GM19025 (cell line): Measurements from ENCODE around the gene TCAIM.
"Not testable (repeated sequence)": the region's sequence is repeated elsewhere in the genome, so short reads cannot be mapped to it uniquely, and the experiment has no call there.

Experiments
- ATAC-seq: cut with Tn5 transposase; IDR thresholded peaks from one replicate; pipeline ENCODE4 v1.9.1; 2021; ENCODE audit warnings: mild to moderate bottlenecking, low read depth, moderate library complexity; ENCODE audit not compliant: unreplicated experiment

The TCAIM gene

DNA sequence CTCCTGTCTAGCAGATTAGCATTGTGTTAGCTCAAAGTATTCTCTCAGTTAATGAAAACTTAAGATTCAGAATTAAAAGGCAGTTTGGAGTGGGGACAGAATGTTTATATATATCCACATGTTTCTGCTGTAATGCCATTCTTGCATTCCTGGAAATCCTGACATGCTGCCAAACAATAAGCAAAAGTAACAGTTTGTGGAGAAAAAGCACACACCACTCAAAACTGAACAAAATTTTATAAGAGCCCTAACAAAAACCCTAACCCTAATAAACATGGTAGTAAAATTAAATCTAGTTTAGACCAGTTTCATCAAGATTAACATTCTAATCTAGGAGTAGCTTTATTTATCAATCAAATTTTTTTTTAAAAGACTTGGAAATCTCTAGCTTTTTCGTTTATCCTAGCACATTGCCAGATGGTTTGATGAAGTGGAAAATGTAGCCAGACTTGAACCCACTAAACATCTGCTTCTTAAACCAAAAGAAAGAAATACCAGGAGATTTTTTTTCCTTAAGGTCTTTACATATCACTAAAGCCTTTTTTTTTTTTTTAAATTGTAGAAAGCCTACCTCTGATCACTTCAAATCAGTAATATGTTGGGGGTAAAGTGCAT is 3.7 kb downstream of the TCAIM start:
- ATAC-seq = no peak

DNA sequence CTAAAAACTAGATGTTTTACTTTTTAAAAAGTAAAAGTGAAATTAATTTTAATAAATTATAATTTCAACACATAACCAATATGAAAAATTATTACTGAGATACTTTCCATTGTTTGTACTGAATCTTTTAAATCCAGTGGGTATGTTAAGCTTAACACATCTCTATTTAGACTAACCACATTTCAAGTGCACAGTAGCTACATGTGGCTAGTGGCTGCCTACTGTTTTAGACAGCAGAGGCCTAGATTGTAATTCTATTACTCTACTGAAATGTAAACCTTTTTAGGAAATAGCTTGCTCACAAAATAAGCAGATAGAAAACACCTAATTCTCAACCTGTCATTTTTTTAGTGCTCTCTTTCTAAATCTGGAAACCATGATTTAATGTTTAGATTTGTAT is 4.9 kb downstream of the TCAIM start:
- ATAC-seq = no peak

DNA sequence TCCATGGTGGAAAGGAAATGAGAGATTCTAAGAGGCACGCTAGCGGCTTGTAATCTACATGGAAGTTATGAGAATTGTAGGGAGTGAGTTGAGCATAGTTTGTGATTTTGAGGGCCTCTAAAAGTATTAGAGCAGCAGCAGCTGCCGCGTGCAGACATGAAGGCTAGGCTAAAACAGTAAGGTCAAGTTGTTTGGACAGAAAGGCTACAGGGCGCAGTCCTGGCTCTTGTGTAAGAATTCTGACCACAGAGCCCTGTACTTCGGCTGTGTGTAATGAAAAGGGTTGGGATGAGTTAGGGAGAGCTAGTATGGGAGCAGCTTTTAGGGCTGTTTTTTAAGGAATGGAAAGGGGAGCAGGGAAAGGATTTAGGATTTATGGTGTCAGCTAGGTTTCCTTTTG is 8.0 kb downstream of the TCAIM start:
- ATAC-seq = not testable (repeated sequence)

DNA sequence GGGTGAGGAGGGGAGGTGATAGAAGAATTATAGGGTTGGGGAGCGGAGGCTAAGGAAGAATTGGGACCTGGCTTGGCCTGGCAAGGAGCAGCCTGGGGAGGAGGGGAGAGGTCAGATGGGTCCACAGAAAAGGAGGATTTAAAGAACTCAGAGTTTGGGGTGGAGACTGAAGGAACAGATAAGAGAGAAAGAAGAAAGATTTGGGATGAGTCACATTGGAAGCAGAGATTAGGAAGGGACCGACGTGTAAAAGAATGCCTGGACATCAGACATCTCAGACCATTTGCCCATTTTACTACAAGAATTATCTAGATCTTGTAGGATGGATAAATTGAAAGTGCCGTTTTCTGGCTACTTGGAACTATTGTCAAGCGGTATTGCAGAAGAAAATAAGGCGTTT is 10.4 kb downstream of the TCAIM start:
- ATAC-seq = no peak

DNA sequence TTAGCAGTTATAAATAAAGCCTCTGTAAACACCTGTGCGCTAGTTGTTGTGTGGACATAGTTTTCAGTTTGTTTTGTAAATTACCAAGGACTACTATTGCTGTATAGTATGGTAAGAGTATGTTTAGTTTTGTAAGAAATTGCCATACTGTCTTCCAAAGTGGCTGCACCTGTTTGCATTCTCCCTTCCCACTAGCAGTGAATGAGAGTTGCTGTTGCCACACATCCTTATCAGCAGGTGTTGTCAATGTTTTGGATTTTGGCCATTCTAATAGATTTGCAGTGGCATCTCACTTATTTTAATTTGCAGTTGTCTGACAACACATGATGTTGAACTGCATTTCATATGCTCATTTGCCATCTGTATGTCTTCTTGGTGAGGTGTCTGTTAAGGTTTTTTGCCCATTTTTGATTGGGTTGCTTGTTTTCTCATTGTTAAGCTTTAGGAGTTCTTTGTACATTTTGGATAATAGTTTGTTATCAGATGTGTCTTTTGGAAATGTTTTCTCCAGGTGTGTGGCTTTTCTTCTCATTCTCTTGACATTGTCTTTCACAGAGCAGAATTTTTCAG is 14.9 kb downstream of the TCAIM start:
- ATAC-seq = no peak

DNA sequence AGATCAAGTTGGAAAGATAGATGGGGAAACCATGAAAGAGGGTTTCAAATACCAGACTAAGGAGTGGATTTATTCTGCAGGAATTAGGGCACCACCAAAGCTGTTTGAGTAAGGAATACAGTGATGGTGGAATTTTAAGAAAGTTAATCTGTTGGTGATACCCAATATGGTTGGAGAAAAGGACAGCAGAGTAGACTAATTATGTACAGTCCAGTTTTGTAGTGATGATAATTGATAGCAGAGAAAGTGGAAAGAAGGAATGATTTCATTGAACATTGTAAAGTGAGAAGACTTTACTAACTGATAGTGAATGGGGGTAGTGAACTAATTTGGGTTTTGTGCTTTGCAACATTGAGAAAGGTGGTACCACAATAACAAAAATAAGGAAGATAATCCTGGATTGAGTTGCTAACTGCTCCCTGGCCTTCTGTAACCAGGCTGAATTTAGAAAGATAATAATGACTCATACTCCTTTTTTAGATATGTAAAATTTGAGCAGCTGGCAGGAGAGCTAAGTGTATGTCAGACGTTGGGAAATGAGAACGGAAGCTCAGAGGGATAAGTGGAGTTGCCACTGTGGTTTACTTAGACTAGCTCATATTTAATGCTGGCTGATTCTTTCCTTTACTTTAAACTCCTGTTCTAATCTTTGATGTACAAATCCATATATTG is 16.9 kb downstream of the TCAIM start:
- no peak for ATAC-seq

DNA sequence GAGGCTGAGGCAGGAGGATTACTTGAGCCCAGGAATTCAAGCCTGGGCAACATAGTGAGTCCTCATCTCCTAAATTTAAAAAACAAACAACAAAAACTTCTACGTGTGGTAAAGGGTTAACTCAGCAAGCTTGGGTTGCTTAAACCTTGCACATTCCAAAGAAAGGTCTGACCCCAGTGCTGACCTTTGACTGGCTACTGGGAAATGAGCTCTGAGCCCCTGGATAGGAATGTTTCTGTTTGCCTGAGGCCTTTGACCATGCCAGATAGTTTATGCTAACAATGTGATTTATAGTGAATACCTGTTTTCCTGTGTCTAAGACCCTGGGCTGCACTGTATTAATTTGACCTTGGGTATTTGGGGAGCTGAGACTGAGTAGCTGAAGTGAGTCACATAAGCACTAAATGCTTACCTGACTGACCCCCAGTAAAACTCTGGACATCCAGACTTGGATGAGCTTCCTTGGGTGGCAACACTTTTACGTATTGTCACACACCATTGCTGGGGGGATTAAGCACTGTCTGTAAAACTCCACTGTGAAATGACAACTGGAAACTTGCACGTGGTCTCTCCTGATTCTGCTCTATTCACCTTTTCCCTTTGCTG is 20.7 kb downstream of the TCAIM start:
- no peak for ATAC-seq

DNA sequence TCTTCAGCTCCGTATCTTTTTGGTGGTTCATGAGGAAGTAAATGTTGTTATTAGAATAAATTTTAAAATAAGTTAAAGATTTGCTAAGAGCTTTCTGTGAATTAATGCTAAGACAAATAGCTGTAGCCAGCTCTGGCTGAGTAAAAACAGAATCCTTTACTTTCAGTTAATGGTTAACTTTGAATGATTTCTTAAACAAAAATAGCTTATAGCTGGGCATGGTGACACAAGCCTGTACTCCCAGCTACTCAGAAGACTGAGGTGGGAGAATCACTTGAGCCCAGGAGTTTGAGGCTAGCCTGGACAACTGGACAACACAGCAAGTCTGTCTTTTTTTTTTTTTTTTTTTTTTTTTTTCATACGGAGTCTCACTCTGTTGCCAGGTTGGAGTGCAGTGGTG is 25.0 kb downstream of the TCAIM start:
- peak; percentile 91 for ATAC-seq

DNA sequence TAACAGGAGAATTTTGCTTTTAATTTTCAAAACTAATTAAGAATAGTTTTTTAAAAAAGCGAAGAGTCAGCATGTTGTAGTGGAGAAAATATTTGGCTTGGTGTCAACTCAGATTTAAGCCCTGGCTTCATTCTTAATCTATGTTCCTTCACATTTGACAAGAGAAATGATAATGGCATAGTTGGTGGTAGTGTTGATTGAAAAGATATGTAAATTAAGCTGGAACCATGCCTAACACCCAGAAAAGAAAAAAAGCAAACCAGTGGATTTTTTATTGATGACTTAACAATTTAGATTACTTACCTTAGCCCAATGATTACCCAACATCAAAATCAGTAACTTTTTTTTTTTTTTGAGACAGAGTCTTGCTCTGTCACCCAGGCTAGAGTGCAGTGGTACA is 27.4 kb downstream of the TCAIM start:
- ATAC-seq = no peak

DNA sequence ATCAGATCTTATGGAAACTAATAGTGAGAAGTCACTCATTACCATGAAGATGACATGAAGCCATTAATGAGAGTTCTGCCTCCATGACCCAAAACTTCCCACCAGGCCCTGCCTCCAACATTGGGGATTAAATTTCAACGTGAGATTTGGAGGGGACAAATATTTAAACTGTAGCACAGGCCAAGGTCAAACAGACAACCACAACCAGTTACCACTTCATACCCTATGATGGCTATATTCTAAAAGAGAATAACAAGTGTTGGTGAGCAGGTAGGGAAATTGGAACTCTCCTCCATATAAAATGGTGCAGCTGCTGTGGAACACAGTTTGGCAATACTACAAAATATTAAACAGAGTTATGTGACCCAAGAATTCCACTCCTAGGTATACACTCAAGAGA is 36.9 kb downstream of the TCAIM start:
- no peak for ATAC-seq

DNA sequence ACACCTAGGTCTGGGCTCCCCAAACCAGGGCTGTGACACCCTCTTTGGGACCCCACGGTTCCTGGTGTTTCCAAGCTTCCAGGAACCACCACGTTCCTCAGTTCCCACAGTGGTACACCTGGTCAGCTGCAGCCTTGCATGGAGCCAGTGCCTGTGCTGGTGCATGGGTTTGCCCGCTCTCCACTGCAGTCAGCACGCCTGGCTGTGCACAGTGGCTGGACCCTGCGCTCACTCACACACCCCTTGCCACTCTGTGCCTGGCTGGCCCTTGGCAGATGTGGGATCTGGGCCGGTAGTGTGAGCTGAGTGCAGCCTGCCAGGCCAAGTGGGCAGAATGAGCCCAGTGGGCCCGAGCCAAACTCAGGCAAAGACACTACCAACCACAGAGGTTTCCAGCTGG is 48.8 kb downstream of the TCAIM start:
- no peak for ATAC-seq

DNA sequence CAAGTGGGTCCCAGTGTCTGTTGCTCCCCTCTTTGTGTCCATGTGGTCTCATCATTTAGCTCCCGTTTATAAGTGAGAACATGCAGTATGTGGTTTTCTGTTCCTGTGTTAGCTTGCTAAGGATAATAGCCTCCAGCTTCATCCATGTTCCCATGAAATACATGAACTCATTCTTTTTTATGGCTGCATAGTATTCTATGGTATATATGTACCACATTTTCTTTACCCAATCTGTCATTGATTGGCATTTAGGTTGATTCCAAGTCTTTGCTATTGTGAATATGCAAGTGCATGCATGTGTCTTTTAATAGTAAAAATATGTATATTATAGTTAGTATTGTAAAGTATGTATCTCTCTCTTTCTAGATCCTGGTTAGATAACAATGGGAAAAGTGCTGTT is 53.9 kb downstream of the TCAIM start:
- ATAC-seq = no peak

DNA sequence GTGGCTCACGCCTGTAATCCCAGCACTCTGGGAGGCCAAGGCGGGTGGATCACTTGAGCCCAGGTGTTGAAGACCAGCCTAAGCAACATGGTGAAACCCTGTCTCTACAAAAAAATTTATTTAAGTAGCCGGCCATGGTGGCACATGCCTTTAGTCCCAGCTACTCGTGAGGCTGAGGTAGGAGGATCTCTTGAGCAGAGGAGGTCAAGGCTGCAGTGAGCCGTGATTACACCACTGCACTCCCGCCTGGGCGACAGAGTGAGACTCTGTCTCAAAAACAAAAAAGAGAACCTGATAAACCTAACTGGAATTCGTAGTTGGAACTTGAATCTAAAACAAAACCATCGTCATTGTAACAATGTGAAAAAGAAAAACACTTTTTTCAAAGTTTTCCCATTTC is 57.1 kb downstream of the TCAIM start:
- ATAC-seq = no peak

DNA sequence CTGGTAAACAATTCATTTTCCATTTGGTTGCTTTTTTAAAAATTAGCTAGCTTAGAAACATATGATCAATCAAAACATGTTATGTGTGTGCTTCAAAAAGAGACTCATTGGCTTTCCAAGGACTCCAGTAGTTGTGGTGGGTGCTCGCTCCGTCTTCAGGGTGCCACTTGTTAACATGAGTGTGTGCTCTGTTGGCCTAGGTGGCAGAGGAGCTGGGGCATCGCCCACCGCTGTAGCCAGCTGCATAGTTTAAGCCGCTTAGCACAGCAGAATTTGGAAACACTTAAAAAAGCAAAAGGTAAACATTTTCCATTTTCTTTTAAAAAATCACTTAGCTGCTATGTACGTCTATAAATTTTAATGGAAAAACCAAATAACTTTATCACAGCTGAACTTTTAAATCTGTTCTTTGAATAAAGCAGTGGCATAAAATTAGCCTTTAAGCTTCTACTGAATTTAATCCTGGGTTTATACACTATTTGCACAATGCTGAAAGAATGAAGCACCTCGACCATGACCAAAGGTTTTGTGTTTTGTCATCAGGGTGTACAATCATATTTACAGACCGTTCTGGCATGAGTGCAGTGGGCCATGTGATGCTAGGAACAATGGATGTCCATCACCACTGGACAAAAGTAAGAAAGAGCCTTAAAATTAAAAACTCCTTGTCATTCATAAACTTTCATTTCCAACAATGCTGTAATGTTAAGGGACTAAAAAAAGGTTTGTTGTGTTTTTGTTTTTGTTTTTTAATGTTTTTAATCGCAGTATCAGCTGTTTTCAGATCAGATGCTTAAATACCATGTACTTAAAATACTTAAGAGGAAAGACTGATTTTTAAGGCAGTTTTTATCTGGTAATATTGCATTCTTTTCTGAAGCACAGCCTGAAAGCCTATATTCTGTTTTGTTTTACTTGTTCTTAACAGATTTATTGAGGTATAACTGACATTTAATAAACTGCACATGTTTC is 57.9 kb downstream of the TCAIM start:
- no peak for ATAC-seq

DNA sequence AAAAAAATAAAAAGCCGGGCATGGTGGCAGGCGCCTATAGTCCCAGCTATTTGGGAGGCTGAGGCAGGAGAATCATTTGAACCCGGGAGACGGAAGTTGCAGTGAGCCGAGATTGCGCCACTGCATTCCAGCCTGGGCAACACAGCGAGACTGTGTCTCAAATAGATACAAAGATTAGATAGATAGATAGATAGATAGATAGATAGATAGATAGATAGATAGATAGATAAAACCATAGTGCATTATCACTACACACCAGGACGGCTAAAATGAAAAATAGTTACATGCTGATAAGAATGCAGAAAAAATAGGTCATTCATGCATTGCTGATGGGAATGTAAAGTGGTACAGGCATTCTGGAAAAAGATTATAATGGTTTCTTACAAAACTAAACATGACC is 59.7 kb downstream of the TCAIM start:
- not testable (repeated sequence) for ATAC-seq

DNA sequence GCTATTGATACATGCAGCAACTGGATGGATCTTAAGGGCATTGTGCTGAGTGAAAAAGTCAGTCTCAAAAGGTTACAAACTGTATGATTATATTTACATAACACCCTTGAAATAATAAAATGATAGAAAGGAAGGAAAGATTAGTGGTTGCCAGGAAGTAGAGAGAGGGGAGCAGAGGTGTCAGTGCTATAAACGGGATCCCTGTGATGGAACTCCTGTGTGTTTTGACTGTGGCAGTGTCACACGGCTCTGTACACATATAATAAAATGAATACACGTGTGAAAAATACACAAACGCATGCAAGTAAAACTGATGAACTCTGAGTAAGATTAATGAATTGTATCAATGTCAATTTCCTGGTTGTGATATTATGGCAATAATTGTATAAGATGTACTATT is 60.3 kb downstream of the TCAIM start:
- no peak for ATAC-seq

DNA sequence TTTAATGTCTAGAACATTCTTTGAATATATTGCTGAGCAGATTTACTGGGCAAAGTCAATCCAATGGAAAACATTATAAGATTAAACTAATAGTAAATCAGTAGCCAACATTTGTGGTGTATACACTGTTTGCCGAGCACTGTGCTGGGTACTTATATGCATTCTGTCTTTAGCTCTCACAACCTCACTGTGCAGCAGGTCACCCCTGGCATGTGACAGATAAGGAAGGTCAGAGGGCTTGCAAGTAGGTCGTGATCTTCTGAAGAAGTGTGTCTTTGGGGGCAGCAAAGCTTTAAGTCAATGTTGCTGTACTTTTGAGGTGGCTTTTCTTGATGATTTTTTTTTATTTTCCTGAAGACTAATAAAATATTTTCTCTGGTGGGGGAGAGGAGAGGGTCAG is 62.2 kb downstream of the TCAIM start:
- ATAC-seq = no peak

DNA sequence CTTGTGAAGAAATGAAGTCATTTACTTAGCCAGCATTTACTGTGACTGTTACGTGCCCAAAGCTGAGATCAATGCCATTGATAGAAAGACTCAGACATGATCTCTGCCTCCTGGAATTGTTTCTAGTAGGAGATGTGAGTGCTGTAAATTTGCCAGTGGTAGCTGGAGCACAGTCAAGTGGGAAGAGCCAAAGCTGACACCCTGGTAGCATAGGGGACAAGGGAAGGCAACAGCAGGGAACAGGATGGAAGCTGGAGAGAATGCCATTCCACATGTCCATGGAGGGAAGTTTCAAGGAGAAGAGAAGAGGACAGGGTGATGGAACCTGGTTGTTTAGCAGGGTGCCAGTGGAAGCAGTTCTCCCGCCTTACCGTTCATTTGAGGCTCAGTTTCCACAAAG is 64.0 kb downstream of the TCAIM start:
- no peak for ATAC-seq

DNA sequence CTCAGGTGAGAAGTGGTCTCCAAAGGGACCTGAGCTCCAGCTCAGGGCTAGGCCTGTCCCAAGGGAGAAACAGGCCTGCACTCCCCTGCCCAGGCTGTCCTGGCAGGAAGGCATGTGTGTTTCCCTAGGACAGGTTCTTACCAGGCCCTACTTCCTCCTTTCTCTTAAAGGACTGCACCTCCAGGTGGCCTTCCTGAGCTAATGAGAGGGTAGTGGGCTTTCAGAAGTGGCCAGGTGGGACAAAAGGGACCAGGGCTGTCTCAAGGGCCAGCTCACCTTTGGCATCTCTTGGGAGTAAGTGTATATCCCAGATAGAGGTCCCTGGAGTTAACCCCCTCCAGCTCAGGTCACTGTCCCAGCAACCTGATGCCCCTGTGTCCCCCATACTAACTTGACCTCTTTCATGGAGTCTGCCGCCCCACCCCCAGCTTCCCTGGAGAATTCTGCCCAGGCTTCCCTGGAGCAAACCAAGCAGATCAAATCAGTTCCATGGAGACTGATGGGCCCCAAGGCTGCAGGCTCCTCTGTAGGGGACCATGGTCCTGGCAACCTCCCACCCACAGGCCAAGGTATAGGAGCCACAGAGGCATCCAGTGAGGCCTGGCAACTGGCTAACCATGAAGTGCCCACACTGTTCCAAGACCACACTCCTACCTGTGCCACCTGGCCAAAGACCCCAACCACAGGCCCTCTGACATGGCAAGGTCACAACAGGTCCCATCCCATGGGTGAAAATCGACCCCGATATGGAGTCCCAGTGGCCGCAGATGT is 71.3 kb downstream of the TCAIM start:
- no peak for ATAC-seq

DNA sequence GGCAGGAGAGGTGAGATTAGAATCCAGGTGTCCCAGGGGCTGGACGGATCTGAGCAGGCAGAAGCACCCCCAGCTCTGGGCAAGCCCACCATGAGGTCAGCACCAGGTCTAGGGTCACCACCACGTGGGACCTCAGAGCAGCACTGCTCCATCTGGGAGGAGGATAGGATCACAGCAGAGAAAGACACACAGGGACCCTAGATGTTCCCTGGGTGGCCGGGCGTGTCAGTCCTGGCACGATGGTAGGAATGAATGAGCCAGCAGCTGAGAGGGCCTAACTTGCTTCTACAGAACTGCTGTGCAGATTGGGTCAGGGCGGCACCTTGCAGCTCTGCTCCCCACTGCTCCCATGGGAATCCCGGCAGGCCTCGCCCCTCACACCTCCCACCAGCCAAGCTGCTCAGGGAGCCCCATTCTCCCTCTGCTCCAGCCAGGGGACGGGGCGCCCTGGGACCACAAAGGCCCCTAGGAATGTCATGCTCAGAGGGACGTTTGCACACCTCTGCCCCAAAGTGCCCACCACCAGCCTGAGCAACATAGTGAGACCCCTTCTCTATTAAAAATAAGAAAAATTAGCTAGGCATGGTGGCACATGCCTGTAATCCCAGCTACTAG is 72.6 kb downstream of the TCAIM start:
- no peak for ATAC-seq
